Measurements from ENCODE around the gene LIN37. TPM values are rescaled to one million over a fixed set of nuclear protein-coding genes. Genes with fewer than 3 reads are reported as not detected.

LIN37 gene
- total RNA-seq, 1 experiment from 2014 or later = 6.4 TPM

DNA sequence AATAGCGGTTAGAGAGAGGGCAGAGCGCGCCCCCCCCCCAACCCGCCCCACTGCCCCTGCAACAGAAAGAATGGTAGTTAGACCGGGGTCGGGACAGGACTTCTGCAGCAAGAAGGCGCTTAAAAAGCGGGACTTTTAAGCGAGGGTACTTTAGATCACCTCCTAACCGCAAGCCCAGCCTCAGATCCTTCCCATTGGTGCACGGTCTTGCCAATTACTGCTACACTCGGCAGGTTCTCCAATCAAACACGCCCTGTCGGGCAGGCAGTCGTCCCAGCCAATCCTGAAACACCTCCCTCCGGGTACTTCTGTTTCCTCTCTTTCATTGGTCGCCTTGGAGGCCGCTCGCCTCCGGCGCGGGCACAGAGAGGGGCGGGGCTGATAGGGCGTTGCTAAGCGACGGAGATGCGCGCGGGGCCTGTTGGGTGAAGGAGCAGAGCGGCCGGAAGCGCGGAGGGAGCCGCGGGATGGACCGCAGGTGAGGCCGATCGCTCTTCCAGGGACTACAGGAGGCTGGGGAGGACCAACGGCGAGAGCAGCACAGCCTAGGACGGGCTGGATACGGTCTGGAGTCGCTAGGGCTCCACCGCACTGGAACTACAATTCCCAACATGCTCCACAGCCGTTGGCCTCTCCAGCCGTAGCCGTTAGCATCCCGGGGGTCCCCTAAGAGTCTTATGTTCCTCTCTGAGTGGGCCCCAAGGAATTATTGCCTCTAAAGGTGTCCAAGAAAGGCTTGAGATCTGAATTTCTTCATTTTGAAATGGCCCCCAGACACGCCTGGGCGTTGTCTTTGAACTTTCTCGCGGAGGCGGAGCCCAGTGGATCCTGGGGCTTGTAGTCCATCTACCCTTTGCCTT lies 9.6 kb downstream of the LIN37 start, which contains the start of gene PROSER3:
TSS of gene PROSER3 (plus strand) at position 428 of the 860 bp plus-strand sequence. CDS start at position 468, 40 bp downstream.
- CTCF ChIA-PET = interaction anchor here (0.7 to 2.9 kb wide), 5 partner anchors 9 to 27 kb away, joined by 3 to 13 read pairs (median 5); partner anchors contain the start of genes LIN37, PSENEN and U2AF1L4
- peaks cover 23% of the 10 kb centered on the region for H3K27me3 Mint-ChIP-seq (ENCODE audit: low read depth)
- ATAC-seq (peak; percentile 94), DNase-seq (ENCODE audit: low spot score) (peak; percentile 99)
- peaks cover 16% of the 10 kb centered on the region for H3K4me1 Mint-ChIP-seq
- POLR2A ChIA-PET = interaction anchor here (0.7 to 2.5 kb wide), 4 partner anchors 10 to 26 kb away, joined by 3 to 13 read pairs (median 8); partner anchors contain the start of gene LIN37
- TF ChIP-seq SMAD3 (CRISPR knock-in tag; IDR thresholded peaks at IDR 0.05; ENCODE audit: borderline replicate concordance) (no peak), NFYB (CRISPR knock-in tag; conservative IDR thresholded peaks at IDR 0.05; ENCODE audit: low read depth) (peak; percentile 100), FOXK1 (CRISPR knock-in tag; IDR thresholded peaks at IDR 0.05) (0 out of 2 replicates have a peak, but pooled peaks have one; percentile 56), ETV6 (CRISPR knock-in tag; IDR thresholded peaks at IDR 0.05) (0 out of 2 replicates have a peak, but pooled peaks have one; percentile 19), SP1 (CRISPR knock-in tag; conservative IDR thresholded peaks at IDR 0.05) (peak; percentile 49; the same call in 1 of the 2 replicates), FOXP4 (CRISPR knock-in tag; IDR thresholded peaks at IDR 0.05) (peak; percentile 54; the same call in 1 of the 2 replicates), CDX4 (CRISPR knock-in tag; IDR thresholded peaks at IDR 0.05; ENCODE audit: borderline replicate concordance) (no peak), ZNF416 (CRISPR knock-in tag; IDR thresholded peaks at IDR 0.05) (0 out of 2 replicates have a peak, but pooled peaks have one; percentile 51)
- TF ChIP-seq, protein P1, sequence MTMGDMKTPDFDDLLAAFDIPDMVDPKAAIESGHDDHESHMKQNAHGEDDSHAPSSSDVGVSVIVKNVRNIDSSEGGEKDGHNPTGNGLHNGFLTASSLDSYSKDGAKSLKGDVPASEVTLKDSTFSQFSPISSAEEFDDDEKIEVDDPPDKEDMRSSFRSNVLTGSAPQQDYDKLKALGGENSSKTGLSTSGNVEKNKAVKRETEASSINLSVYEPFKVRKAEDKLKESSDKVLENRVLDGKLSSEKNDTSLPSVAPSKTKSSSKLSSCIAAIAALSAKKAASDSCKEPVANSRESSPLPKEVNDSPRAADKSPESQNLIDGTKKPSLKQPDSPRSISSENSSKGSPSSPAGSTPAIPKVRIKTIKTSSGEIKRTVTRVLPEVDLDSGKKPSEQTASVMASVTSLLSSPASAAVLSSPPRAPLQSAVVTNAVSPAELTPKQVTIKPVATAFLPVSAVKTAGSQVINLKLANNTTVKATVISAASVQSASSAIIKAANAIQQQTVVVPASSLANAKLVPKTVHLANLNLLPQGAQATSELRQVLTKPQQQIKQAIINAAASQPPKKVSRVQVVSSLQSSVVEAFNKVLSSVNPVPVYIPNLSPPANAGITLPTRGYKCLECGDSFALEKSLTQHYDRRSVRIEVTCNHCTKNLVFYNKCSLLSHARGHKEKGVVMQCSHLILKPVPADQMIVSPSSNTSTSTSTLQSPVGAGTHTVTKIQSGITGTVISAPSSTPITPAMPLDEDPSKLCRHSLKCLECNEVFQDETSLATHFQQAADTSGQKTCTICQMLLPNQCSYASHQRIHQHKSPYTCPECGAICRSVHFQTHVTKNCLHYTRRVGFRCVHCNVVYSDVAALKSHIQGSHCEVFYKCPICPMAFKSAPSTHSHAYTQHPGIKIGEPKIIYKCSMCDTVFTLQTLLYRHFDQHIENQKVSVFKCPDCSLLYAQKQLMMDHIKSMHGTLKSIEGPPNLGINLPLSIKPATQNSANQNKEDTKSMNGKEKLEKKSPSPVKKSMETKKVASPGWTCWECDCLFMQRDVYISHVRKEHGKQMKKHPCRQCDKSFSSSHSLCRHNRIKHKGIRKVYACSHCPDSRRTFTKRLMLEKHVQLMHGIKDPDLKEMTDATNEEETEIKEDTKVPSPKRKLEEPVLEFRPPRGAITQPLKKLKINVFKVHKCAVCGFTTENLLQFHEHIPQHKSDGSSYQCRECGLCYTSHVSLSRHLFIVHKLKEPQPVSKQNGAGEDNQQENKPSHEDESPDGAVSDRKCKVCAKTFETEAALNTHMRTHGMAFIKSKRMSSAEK (CRISPR knock-in tag; IDR thresholded peaks at IDR 0.05; ENCODE audit: borderline replicate concordance) = no peak
- peak within 1 kb of the TSS; percentile 94 for H3K4me3 Mint-ChIP-seq
- H3K9me3 Mint-ChIP-seq = no peaks in the 10 kb centered on the region
- peak within 1 kb of the TSS; percentile 82 for H3K27ac Mint-ChIP-seq
- H3K36me3 Mint-ChIP-seq = peaks cover 11% of the 10 kb centered on the region

DNA sequence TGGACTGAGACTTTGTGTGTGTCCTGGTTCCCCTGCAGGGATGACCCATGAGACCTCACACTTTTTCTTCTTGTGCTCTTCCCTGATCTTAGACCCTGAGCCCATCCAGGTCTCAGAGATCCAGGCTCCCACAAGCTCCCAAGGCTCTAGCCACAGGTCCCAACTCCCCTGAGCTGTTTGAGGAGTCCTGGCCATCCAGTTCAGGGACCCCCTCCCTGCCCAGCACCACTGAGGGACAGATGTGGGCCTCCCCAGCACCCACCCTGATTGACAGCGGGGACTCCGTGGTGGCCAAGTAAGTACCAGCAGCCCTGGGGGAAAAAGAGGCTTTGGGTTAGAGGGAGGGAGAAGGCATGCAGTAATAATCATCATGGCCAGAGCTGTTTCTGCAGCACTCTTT lies 11.3 kb downstream of the LIN37 start:
- Mint-ChIP-seq H3K9me3 (no peaks in the 10 kb centered on the region), H3K4me3 (peak overlapping the region; percentile 94), H3K27ac (no peak overlapping the region), H3K4me1 (peaks cover 16% of the 10 kb centered on the region), H3K27me3 (ENCODE audit: low read depth) (peaks cover 22% of the 10 kb centered on the region), H3K36me3 (peaks cover 16% of the 10 kb centered on the region)
- TF ChIP-seq ESRRA (CRISPR knock-in tag; IDR thresholded peaks at IDR 0.05; ENCODE audit: borderline replicate concordance) (no peak), PRDM15 (CRISPR knock-in tag; IDR thresholded peaks at IDR 0.05) (no peak)
- POLR2A ChIA-PET = no interaction called here
- CTCF ChIA-PET = interaction anchor here (1.0 kb wide), 1 partner anchor 25 kb away, joined by 6 read pairs; no protein-coding TSS in a partner anchor
- DNase-seq (ENCODE audit: low spot score) (no peak), ATAC-seq (no peak)
